HEK293 (cell line): ENCODE measurements around the gene SHC3.

Experiments
- CTCF ChIP-seq: fragments of 450-650 bp; formaldehyde crosslinking; IDR thresholded peaks from 2 replicates; pipeline ENCODE4 v1.5.1; 2016; ENCODE audit warnings: missing biosample characterization, missing genetic modification characterization
- PRDM1 ChIP-seq: fragments of 450-650 bp; formaldehyde crosslinking; IDR thresholded peaks from 2 replicates; pipeline ENCODE4; 2016; ENCODE audit warnings: missing biosample characterization, missing genetic modification characterization
- TCF7L2 ChIP-seq: IDR thresholded peaks from 2 replicates; pipeline ENCODE4 v1.6.1; 2011; ENCODE audit warnings: low read depth, mild to moderate bottlenecking, inconsistent platforms, low read length, moderate library complexity, borderline replicate concordance
- TRIM28 ChIP-seq: IDR thresholded peaks from 2 replicates; pipeline ENCODE4 v1.6.1; 2011; ENCODE audit warnings: low read length, control low read depth, borderline replicate concordance
- ZNF16 ChIP-seq: fragments of 450-650 bp; formaldehyde crosslinking; IDR thresholded peaks from 2 replicates; pipeline ENCODE4 v1.5.1; 2016; ENCODE audit warnings: low read depth, missing biosample characterization, missing genetic modification characterization
- ZNF23 ChIP-seq: fragments of 450-650 bp; formaldehyde crosslinking; IDR thresholded peaks from 2 replicates; pipeline ENCODE4 v1.5.1; 2016; ENCODE audit warnings: missing biosample characterization, missing genetic modification characterization, borderline replicate concordance
- ZNF350 ChIP-seq: fragments of 450-650 bp; formaldehyde crosslinking; IDR thresholded peaks from 2 replicates; pipeline ENCODE4 v1.5.0; 2017; ENCODE audit warnings: missing biosample characterization, mild to moderate bottlenecking, missing genetic modification characterization
- ZNF366 ChIP-seq: fragments of 450-650 bp; formaldehyde crosslinking; conservative IDR thresholded peaks from 2 replicates; pipeline ENCODE4 v1.5.1; 2016; ENCODE audit warnings: missing biosample characterization, missing genetic modification characterization
- ZNF510 ChIP-seq: fragments of 450-650 bp; formaldehyde crosslinking; IDR thresholded peaks from 2 replicates; pipeline ENCODE4 v1.5.1; 2018; ENCODE audit warnings: mild to moderate bottlenecking, missing genetic modification characterization, missing biosample characterization; ENCODE audit not compliant: insufficient replicate concordance
- ZNF558 ChIP-seq: fragments of 450-650 bp; formaldehyde crosslinking; IDR thresholded peaks from 2 replicates; pipeline ENCODE4 v1.5.1; 2016; ENCODE audit warnings: missing biosample characterization, missing genetic modification characterization
- ZNF561 ChIP-seq: fragments of 450-650 bp; IDR thresholded peaks from 2 replicates; pipeline ENCODE4 v1.5.1; 2018; ENCODE audit warnings: missing biosample characterization, missing genetic modification characterization, borderline replicate concordance
- ZNF571 ChIP-seq: fragments of 450-650 bp; formaldehyde crosslinking; IDR thresholded peaks from 2 replicates; pipeline ENCODE4 v1.5.0; 2017; ENCODE audit warnings: missing biosample characterization, missing genetic modification characterization
- ZNF707 ChIP-seq: fragments of 450-650 bp; formaldehyde crosslinking; IDR thresholded peaks from 2 replicates; pipeline ENCODE4 v1.5.1; 2016; ENCODE audit warnings: missing biosample characterization, missing genetic modification characterization
- ZNF830 ChIP-seq: fragments of 450-650 bp; IDR thresholded peaks from 2 replicates; pipeline ENCODE4 v1.5.0; 2018; ENCODE audit warnings: missing biosample characterization, missing genetic modification characterization, low read depth, mild to moderate bottlenecking, moderate library complexity

GRCh38 chr9:89053301-89053700, 125.3 kb downstream of the SHC3 start:
- TF ChIP-seq ZNF366 (no peak), TRIM28 (no peak), CTCF (no peak), ZNF350 (no peak), ZNF510 (no peak), ZNF23 (no peak), PRDM1 (tag by site-specific recombination) (no peak), ZNF571 (tag by site-specific recombination) (no peak), ZNF830 (tag by site-specific recombination) (no peak), ZNF16 (no peak), TCF7L2 (no peak), ZNF707 (tag by site-specific recombination) (no peak), ZNF558 (tag by site-specific recombination) (no peak), ZNF561 (tag by site-specific recombination) (no peak)
